Measurements from ENCODE around the gene C1orf167.
A peak's percentile ranks its signal among the peaks of the same experiment; 100 is the strongest.

Gene C1orf167

GRCh38 chr1:11761988-11762406, at the start of gene C1orf167:
C1orf167 (plus strand) TSS chr1:11762193; CDS start chr1:11764401, 2,208 bp downstream.
- peak; percentile 52 for DNase-seq

GRCh38 chr1:11712285-11712684, 49.7 kb upstream of the C1orf167 start:
- DNase-seq: no peak

- DNase-seq: no peak
These were observed 48.9 kb upstream of the C1orf167 start for GRCh38 chr1:11713095-11713494.

DNA sequence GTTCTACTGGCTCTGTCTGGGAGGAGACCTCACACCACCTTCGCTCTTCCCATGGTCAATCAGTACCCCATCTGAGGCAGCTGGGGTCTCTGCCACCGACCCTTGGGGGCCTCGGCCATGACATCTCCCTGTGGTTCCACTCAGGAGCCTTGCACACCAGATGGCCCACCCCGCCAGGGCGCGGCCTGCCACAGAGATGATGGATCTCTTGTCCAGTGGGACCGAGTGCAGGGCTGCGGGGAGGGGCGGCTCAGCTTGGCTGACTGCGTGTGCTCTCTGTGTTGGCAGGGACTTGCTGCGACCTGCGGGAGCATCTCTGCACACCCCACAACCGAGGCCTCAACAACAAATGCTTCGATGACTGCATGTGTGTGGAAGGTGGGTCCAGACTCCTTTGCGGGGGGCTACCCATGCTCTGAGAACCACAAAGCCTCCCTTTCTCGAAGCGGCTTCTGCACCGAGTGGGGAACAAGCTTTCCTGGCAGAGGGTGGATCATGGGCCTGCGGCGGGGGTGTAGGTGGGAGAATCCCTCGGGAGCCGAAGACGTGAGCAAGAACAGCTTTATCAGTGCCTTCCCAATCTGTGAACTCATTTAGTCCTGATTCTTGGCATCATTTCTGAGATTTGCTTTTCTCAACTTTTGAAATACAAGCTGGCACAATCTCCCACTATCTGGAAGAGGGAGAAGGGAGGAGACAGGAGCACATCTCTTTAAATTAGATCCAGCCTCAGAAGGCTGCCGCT, 47.0 kb upstream of the C1orf167 start:
- DNase-seq: no peak

GRCh38 chr1:11719313-11720032, 42.5 kb upstream of the C1orf167 start:
- DNase-seq: peak; percentile 93

GRCh38 chr1:11720033-11720376, 42.0 kb upstream of the C1orf167 start:
- no peak for DNase-seq

- no peak for DNase-seq
These were observed 41.5 kb upstream of the C1orf167 start for GRCh38 chr1:11720525-11720924.

DNA sequence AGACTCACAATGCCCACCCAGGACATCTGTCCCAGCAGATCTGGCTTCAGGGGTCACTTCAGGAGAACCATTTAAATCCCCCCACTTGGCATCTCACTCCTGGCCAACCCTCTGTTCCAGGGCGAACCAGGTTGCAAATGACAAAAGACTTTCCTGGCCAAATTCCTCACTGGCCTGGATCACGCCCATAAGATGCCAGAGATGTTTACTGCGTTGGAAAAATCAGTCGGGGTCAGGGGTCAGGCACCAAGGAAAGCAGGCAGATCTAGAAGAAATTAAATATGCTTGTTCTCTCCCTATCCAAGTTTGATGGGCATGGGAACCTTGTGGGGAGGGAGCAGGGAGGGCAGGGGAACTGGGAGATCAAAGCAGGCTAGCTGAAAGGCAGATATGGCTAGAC, 40.7 kb upstream of the C1orf167 start:
- DNase-seq: no peak

GRCh38 chr1:11722538-11722937, 39.5 kb upstream of the C1orf167 start:
- DNase-seq: no peak

GRCh38 chr1:11725616-11726015, 36.4 kb upstream of the C1orf167 start:
- DNase-seq: no peak

DNA sequence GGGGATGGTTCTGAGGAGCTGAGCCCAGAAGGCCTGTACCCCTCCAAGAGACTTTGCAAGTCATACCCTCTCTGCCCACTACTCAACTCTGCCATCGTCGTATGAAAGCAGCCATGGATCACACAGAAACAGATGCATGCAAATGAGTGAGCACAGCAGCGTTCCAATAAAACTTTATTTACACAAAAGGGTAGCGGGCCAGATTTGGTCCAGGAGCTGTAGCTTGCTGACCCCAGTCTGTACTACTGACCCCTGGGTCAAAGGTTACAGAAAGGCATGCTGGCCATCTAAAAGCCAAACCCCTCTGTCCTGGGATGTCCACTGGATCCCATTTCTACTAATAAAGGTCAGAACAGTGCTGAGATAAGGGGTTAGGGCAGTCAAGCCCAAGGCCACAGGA, 34.9 kb upstream of the C1orf167 start:
- no peak for DNase-seq

DNA sequence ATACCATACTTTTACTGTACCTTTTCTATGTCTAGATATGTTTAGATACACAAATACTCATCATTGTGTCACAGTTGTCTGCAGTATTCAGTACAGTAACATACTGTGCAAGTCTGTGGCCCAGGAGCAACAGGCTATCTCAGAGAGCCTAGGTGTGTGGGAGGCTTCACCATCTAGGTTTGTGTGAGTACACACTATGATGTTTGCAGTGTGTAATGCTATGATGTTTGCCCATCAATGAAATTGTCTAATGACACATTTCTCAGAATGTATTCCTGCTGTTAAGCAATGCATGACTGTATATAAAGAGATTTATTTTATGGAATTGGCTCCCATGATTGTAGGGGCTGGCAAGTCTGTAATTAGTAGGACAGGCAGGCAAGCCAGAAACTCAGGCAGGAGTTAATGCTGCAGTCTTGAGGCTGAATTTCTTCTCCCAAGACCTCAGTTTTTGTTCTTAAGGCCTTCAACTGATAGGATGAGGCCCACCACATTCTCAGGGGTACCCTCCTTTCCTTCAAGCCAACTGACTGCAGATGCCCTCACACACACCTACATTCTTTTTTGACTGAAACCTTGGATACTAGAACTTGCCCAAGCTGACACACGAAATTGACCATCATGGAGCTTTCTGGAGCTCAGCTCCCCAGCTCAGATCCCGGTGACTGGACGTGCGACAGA, 33.7 kb upstream of the C1orf167 start:
- no peak for DNase-seq

DNA sequence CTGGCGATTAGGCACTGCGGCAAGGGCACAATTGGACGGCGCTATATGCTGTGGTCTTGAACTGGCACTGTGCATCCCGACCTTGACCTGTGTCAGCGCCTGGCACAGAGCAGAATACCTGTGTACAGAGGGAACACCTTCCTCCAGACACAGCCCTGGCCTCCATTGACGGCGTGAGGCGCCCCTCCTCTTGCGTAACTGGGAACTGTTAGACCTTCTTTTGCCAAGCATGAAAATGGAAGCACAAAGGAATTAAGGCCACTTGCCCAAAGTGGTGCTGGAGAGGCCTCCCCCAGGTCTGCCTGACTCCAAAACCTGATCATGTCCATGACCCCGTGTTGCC, 32.9 kb upstream of the C1orf167 start:
- no peak for DNase-seq

- DNase-seq: no peak
These were observed 32.2 kb upstream of the C1orf167 start for GRCh38 chr1:11729498-11730428.

DNA sequence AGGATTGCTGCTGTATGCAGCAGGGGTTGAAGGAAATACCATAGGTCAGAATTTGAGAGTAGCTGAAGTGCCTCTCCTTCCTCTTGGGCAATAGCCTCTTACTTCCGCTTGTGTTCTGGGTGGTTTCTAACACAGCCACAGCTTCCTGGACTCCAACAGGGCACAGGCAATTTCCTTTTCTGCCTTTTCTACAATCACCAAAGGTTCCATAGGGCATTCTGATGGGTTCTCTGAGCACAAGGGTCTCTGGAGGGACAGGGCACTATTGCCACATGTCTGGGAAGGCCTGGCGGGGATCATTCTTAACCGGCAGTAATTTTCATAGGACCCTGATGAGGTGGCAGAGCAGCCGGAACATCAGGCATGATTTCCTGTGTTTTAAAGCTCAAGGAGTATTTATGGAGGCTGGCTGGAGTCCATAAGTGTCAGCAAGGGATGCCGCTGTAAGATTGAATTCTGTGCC, 31.5 kb upstream of the C1orf167 start:
- DNase-seq: no peak

- no peak for DNase-seq
These were observed 30.2 kb upstream of the C1orf167 start for GRCh38 chr1:11731691-11732283.

DNA sequence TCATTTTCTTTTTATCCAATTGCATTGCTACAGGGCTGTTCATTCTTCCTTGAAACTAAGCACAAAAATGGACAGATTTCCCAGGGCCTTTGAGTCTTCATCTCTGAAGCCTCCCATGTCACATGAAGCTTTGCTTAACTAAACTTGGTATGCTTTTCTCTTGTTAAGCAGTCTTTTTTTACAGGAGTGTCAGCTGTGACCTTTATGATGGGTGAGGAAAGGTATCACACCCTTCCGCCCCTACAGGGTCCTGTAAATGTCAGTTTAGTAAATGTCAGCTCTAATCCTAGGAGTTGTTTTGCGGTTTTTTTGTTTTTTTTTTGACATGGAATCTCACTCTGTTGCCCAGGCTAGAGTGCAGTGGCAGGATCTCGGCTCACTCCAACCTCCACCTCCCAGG, 28.7 kb upstream of the C1orf167 start:
- DNase-seq: no peak

DNA sequence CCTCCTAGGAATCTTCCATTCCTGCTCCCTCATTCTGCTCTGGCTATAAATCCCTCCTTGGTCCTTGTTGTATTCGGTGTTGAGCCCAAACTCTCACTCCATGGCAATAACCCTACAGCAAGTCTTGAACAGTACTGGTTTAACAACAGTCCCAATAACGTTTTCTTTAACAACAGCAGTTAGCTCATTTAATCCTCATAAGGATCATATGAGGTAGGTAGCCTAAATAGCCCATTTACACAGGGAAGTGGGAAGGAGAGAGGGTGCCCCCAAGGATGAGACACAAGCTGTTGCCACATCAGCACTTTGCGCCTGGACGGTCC, 26.5 kb upstream of the C1orf167 start:
- DNase-seq: no peak

GRCh38 chr1:11735854-11736745, 25.9 kb upstream of the C1orf167 start, which contains the start of gene AGTRAP:
AGTRAP (plus strand) TSS chr1:11736136; CDS start chr1:11736209, 73 bp downstream.
- DNase-seq: peak; percentile 92

- peak; percentile 61 for DNase-seq
These were observed 25.0 kb upstream of the C1orf167 start for GRCh38 chr1:11736746-11737639.
